Astrocyte of the cerebellum (primary cell): Measurements from ENCODE around the gene PIP.
"Not testable (repeated sequence)": the region's sequence is repeated elsewhere in the genome, so short reads cannot be mapped to it uniquely, and the experiment has no call there.

ENCODE experiments used
- DNase-seq: peaks from one replicate; pipeline ENCODE4 v3.0.0-alpha.2; 2011; ENCODE audit warnings: low read depth
- H3K4me3 ChIP-seq: 2 replicates; pipeline ENCODE4 v1.5.1; 2011; ENCODE audit warnings: mild to moderate bottlenecking, low read depth, low read length, moderate library complexity
- CTCF ChIP-seq: IDR thresholded peaks from 2 replicates; pipeline ENCODE4 v1.5.1; 2012; ENCODE audit warnings: low read length, low read depth, moderate library complexity, mild to moderate bottlenecking; ENCODE audit errors: missing control alignments
- in situ Hi-C: cut with HindIII; loops from 2 replicates; pipeline ENCODE4 v1.10.0; 2017; ENCODE audit warnings: low sequenced_read_pairs

The PIP gene

DNA sequence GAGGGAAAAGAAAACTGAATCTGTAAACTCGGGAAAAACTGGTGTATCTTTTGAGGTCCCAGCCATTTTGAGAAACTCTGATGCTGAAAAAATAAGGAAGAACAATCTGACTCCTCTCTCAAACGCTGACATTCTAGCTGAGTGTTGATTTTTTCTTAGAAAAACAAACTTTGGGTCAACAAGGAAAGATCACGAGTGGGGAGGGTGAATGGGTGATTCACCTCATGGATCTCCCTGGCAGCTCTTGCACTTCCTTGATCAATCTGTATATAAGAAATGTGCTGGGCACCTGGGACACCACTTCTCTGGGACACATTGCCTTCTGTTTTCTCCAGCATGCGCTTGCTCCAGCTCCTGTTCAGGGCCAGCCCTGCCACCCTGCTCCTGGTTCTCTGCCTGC lies at the start of gene PIP:
PIP (plus strand) TSS at position 297 of the 400 bp plus-strand sequence; CDS start at position 337, 40 bp downstream.
- no peak within 1 kb of the TSS for H3K4me3 ChIP-seq
- TF ChIP-seq CTCF = no peak
- DNase-seq = no peak
- in situ Hi-C loops = no loop called here

DNA sequence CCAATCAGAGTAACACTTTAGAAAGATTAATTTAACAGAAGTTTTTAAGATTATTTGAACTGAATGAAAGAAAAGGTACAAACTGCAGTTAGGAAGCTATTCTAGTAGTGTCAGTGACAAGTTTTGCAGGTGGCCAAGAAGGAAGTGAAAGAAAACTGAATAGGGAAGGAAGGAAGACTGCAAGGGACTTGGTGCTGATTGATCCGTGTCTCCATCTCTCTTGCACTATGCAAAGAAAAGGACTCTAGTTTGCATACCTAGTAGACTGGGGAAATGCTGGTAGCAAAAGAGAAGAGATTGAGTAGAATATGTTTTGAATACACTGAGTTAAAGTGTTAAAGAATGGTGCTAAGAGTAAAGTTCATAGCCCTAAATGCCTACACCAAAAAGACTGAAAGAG lies 46.8 kb upstream of the PIP start:
- no peak for DNase-seq
- H3K4me3 ChIP-seq = no peak overlapping the region
- in situ Hi-C loops = no loop called here
- TF ChIP-seq CTCF = no peak

- H3K4me3 ChIP-seq, DNase-seq, in situ Hi-C loops: not testable (repeated sequence)
Observed at GRCh38 chr7:143085610-143086009, 46.3 kb upstream of the PIP start.

GRCh38 chr7:143088549-143089231 lies 43.2 kb upstream of the PIP start:
- H3K4me3 ChIP-seq, DNase-seq, in situ Hi-C loops: not testable (repeated sequence)

- TF ChIP-seq CTCF = no peak
- H3K4me3 ChIP-seq = no peak overlapping the region
- DNase-seq = no peak
- in situ Hi-C loops = no loop called here
Observed at GRCh38 chr7:143096146-143096545, 35.7 kb upstream of the PIP start.

GRCh38 chr7:143099579-143099978 lies 32.3 kb upstream of the PIP start:
- DNase-seq, H3K4me3 ChIP-seq, in situ Hi-C loops: not testable (repeated sequence)

- no peak for DNase-seq
Observed at GRCh38 chr7:143104759-143105158, 27.1 kb upstream of the PIP start.

DNA sequence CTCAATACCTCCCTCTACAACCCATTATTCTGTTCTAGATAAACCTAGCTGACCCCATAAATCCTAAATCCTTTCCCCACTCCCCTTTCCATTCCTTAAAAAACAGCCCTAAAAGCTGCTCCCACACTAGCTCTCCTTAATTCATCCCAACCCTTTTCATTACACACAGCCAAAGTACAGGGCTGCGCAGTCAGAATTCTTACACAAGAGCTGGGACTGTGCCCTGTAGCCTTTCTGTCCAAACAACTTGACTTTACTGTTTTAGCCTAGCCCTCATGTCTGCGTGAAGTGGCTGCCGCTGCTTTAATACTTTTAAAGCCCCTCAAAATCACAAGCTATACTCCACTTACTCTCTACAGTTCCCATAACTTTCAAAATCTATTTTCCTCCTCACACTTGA lies 23.9 kb upstream of the PIP start:
- H3K4me3 ChIP-seq, in situ Hi-C loops, DNase-seq: not testable (repeated sequence)

More at GRCh38 chr7:143104759-143105158, 27.1 kb upstream of the PIP start:
- in situ Hi-C loops = no loop called here
- TF ChIP-seq CTCF = no peak
- no peak overlapping the region for H3K4me3 ChIP-seq

- H3K4me3 ChIP-seq = no peak overlapping the region
- no peak for DNase-seq
- in situ Hi-C loops = no loop called here
- TF ChIP-seq CTCF = no peak
Observed at GRCh38 chr7:143117395-143117794, 14.5 kb upstream of the PIP start.
